ENCODE measurements around the gene RAB34.

The RAB34 gene

GRCh38 chr17:28710861-28711722 lies 6.6 kb downstream of the RAB34 start:
- peak; percentile 90 for DNase-seq

GRCh38 chr17:28707339-28707720 lies 10.3 kb downstream of the RAB34 start:
- no peak for DNase-seq

- DNase-seq, result no peak
Measured at GRCh38 chr17:28706471-28707338, 11.0 kb downstream of the RAB34 start.

- no peak for DNase-seq
Measured at GRCh38 chr17:28705728-28706334, 11.8 kb downstream of the RAB34 start.

GRCh38 chr17:28705074-28705659 lies 12.5 kb downstream of the RAB34 start:
- no peak for DNase-seq

- no peak for DNase-seq
Measured at GRCh38 chr17:28704219-28704858, 13.3 kb downstream of the RAB34 start.

- DNase-seq, result no peak
Measured at GRCh38 chr17:28703552-28704218, 14.0 kb downstream of the RAB34 start.

- DNase-seq, result no peak
Measured at GRCh38 chr17:28702752-28703150, 14.9 kb downstream of the RAB34 start.

GRCh38 chr17:28702026-28702751 lies 15.5 kb downstream of the RAB34 start:
- no peak for DNase-seq

- DNase-seq, result no peak
Measured at GRCh38 chr17:28700830-28701492, 16.7 kb downstream of the RAB34 start.

GRCh38 chr17:28700278-28700677 lies 17.4 kb downstream of the RAB34 start:
- no peak for DNase-seq

- DNase-seq, result no peak
Measured at GRCh38 chr17:28698253-28698941, 19.3 kb downstream of the RAB34 start.

GRCh38 chr17:28693869-28694268 lies 23.8 kb downstream of the RAB34 start:
- no peak for DNase-seq

- no peak for DNase-seq
Measured at GRCh38 chr17:28689011-28689410, 28.7 kb downstream of the RAB34 start.

GRCh38 chr17:28688481-28688880 lies 29.2 kb downstream of the RAB34 start:
- DNase-seq, result no peak

GRCh38 chr17:28686296-28686695 lies 31.4 kb downstream of the RAB34 start:
- peak; percentile 37 for DNase-seq

- no peak for DNase-seq
Measured at GRCh38 chr17:28685366-28685765, 32.3 kb downstream of the RAB34 start.

- peak; percentile 72 for DNase-seq
Measured at GRCh38 chr17:28684963-28685362, 32.7 kb downstream of the RAB34 start.

GRCh38 chr17:28682655-28683054 lies 35.0 kb downstream of the RAB34 start:
- DNase-seq, result no peak

- peak; percentile 12 for DNase-seq
Measured at GRCh38 chr17:28675980-28676379, 41.7 kb downstream of the RAB34 start.
